Tibial nerve (tissue), 4 donors: ENCODE data around the gene PPP2R3A. TPM values are rescaled to one million over a fixed set of nuclear protein-coding genes. Genes with fewer than 3 reads are reported as not detected.
"Not testable (repeated sequence)": the region's sequence is repeated elsewhere in the genome, so short reads cannot be mapped to it uniquely, and the experiment has no call there.

Source experiments
- DNase-seq, 2 donors: peaks; one replicate each; pipeline ENCODE4 v3.0.0-alpha.2; 2019; ENCODE audit warnings: low spot score in 2 of 2
- H3K27ac ChIP-seq, 4 donors: fragments of 200-600 bp; sonication (generic) in 3 of 4; one replicate each; pipeline ENCODE4 v1.5.1; 2017 to 2019; ENCODE audit warnings: mild to moderate bottlenecking in 1 of 4
- H3K27me3 ChIP-seq, 2 donors: fragments of 200-600 bp; sonication (generic) in 1 of 2; one replicate each; pipeline versions ENCODE4 v1.5.1 to v1.6.0; 2017 to 2019
- H3K36me3 ChIP-seq, 3 donors: fragments of 200-600 bp; sonication (generic); one replicate each; pipeline ENCODE4 v1.5.1; 2018 to 2019
- H3K4me1 ChIP-seq, 4 donors: fragments of 200-600 bp; sonication (generic) in 3 of 4; one replicate each; pipeline ENCODE4 v1.5.1; 2017 to 2019
- H3K4me3 ChIP-seq, 4 donors: fragments of 200-600 bp; sonication (generic) in 3 of 4; one replicate each; pipeline ENCODE4 v1.5.1; 2017 to 2019; ENCODE audit warnings: mild to moderate bottlenecking in 1 of 4, moderate library complexity in 1 of 4
- H3K9me3 ChIP-seq, 4 donors: fragments of 200-600 bp; sonication (generic) in 3 of 4; one replicate each; pipeline ENCODE4 v1.5.1; 2017 to 2019
- EP300 ChIP-seq, 2 donors: sonication (generic); formaldehyde crosslinking; IDR thresholded peaks; one replicate each; pipeline ENCODE4 v1.6.1; 2017; ENCODE audit warnings: antibody characterized with exemption in 2 of 2, mild to moderate bottlenecking in 1 of 2
- POLR2A ChIP-seq, 2 donors: fragments of 450-650 bp; IDR thresholded peaks; one replicate each; pipeline ENCODE4 v1.6.1; 2017; ENCODE audit warnings: antibody characterized with exemption in 2 of 2, mild to moderate bottlenecking in 2 of 2, moderate library complexity in 2 of 2
- whole genome bisulfite sequencing, 2 donors: methylation state at CpG; one replicate each; pipeline ENCODE4 v1.1.5; 2018; 5-methylcytosine and 5-hydroxymethylcytosine counted together
- total RNA-seq, 4 donors: library from RNA; depleted of rRNA; stranded (reverse); fragments of >200 nt; gene quantifications; one replicate each; pipeline ENCODE4 v1.1.0, GENCODE V29; 2016
- TF ChIP-seq, protein P1 (sequence below), 5 experiments: fragments of 200-600 bp in 3 of 5; fragments of 450-650 bp in 2 of 5; sonication (generic) in 3 of 5; IDR thresholded peaks; one replicate each; pipeline ENCODE4 v1.5.1; 2016 to 2019; ENCODE audit warnings: antibody characterized with exemption in 5 of 5, mild to moderate bottlenecking in 3 of 5, moderate library complexity in 2 of 5

Gene PPP2R3A
- total RNA-seq, 4 donors from 2014 or later: 12.3 to 18.2 (median 13.4) TPM

- no peaks in the 10 kb centered on the region for H3K27me3 ChIP-seq
- no peak for DNase-seq
- no peak overlapping the region for H3K4me3 ChIP-seq
- H3K36me3 ChIP-seq: no peaks in the 10 kb centered on the region
- no peaks in the 10 kb centered on the region for H3K9me3 ChIP-seq
- TF ChIP-seq POLR2A (IDR thresholded peaks at IDR 0.05): no peak
- TF ChIP-seq, protein P1, sequence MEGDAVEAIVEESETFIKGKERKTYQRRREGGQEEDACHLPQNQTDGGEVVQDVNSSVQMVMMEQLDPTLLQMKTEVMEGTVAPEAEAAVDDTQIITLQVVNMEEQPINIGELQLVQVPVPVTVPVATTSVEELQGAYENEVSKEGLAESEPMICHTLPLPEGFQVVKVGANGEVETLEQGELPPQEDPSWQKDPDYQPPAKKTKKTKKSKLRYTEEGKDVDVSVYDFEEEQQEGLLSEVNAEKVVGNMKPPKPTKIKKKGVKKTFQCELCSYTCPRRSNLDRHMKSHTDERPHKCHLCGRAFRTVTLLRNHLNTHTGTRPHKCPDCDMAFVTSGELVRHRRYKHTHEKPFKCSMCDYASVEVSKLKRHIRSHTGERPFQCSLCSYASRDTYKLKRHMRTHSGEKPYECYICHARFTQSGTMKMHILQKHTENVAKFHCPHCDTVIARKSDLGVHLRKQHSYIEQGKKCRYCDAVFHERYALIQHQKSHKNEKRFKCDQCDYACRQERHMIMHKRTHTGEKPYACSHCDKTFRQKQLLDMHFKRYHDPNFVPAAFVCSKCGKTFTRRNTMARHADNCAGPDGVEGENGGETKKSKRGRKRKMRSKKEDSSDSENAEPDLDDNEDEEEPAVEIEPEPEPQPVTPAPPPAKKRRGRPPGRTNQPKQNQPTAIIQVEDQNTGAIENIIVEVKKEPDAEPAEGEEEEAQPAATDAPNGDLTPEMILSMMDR (IDR thresholded peaks at IDR 0.05): no peak
- no peak for TF ChIP-seq EP300 (IDR thresholded peaks at IDR 0.05)
- no peak overlapping the region for H3K27ac ChIP-seq
- peaks cover 0 to 57% (median 14%) of the 10 kb centered on the region in 4 donors for H3K4me1 ChIP-seq
Measured at GRCh38 chr3:136161516-136161915, 196.0 kb downstream of the PPP2R3A start.

DNA sequence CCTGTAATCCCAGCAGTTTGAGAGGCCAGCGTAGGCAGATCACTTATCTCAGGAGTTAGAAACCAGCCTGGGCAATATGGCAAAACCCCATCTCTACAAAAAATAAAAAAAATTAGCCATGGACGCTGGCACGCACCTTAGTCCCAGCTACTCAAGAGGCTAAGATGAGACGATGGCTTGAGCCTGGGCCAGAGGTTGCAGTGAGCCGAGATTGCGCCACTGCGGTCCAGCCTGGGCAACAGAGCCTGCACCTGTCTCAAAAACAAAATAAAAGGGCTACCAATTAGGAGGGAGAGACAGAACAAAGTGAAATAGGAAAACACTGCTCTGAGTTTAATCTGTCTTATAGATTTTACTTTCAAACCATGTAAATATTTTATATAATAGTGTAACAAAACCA, 196.8 kb downstream of the PPP2R3A start:
- H3K9me3 ChIP-seq: no peaks in the 10 kb centered on the region
- TF ChIP-seq, protein P1 (IDR thresholded peaks at IDR 0.05): no peak
- no peak for TF ChIP-seq POLR2A (IDR thresholded peaks at IDR 0.05)
- TF ChIP-seq EP300 (IDR thresholded peaks at IDR 0.05): no peak
- WGBS, 2 donors: 89 to 93% methylated on average over 7 of the region's 7 CpGs
- H3K4me1 ChIP-seq: peaks cover 0 to 61% (median 14%) of the 10 kb centered on the region in 4 donors
- DNase-seq: no peak
- H3K27ac ChIP-seq: no peak overlapping the region
- no peaks in the 10 kb centered on the region for H3K36me3 ChIP-seq
- no peak overlapping the region for H3K4me3 ChIP-seq
- H3K27me3 ChIP-seq: no peaks in the 10 kb centered on the region

DNA sequence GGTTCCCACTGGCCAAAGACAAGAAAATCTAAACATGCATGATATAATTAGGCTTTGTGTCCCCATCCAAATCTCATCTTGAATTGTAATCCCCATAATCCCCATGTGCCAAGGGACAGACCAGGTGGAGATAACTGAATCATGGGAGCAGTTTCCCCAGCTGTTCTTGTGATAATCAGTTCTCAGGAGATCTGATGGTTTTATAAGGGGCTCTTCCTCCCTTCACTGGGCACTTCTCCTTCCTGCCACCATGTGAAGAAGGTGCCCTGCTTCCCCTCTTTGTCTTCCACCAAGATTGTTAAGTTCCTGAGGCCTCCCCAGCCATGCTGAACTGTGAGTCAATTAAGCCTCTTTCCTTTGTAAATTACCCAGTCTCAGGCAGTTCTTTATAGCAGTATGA, 198.1 kb downstream of the PPP2R3A start:
- not testable (repeated sequence) for DNase-seq, H3K9me3 ChIP-seq, H3K36me3 ChIP-seq, H3K27me3 ChIP-seq, H3K4me3 ChIP-seq
- peak overlapping the region in 1 of 4 donors; percentile 11 for H3K27ac ChIP-seq
- peaks cover 0 to 65% (median 14%) of the 10 kb centered on the region in 4 donors for H3K4me1 ChIP-seq

- Histone ChIP-seq H3K4me3 (no peak overlapping the region), H3K27ac (no peak overlapping the region), H3K36me3 (no peaks in the 10 kb centered on the region), H3K27me3 (no peaks in the 10 kb centered on the region), H3K4me1 (peaks cover 0 to 70% (median 16%) of the 10 kb centered on the region in 4 donors), H3K9me3 (no peaks in the 10 kb centered on the region)
- no peak for DNase-seq
- WGBS, 2 donors: 68 to 69% methylated on average over 3 of the region's 3 CpGs
- TF ChIP-seq, protein P1 (IDR thresholded peaks at IDR 0.05): no peak
- TF ChIP-seq POLR2A (IDR thresholded peaks at IDR 0.05): no peak
- no peak for TF ChIP-seq EP300 (IDR thresholded peaks at IDR 0.05)
Measured at GRCh38 chr3:136166507-136166906, 201.0 kb downstream of the PPP2R3A start.

- H3K4me3 ChIP-seq, H3K9me3 ChIP-seq, H3K27me3 ChIP-seq, H3K27ac ChIP-seq, DNase-seq, H3K36me3 ChIP-seq: not testable (repeated sequence)
- WGBS, 2 donors: 93 to 94% methylated on average over 4 of the region's 4 CpGs
- H3K4me1 ChIP-seq: peaks cover 0 to 69% (median 14%) of the 10 kb centered on the region in 4 donors
Measured at GRCh38 chr3:136168236-136168635, 202.7 kb downstream of the PPP2R3A start.

GRCh38 chr3:136171097-136171542, 205.6 kb downstream of the PPP2R3A start:
- TF ChIP-seq EP300 (IDR thresholded peaks at IDR 0.05) (no peak), POLR2A (IDR thresholded peaks at IDR 0.05) (no peak)
- TF ChIP-seq, protein P1 (IDR thresholded peaks at IDR 0.05): no peak
- Histone ChIP-seq H3K36me3 (no peaks in the 10 kb centered on the region), H3K4me1 (peaks cover 0 to 70% (median 11%) of the 10 kb centered on the region in 4 donors), H3K9me3 (no peaks in the 10 kb centered on the region), H3K4me3 (no peak overlapping the region), H3K27ac (no peak overlapping the region), H3K27me3 (no peaks in the 10 kb centered on the region)
- no peak for DNase-seq
- 47 to 48% methylated on average over 1 of the region's 1 CpG for WGBS, 2 donors
